Mesothelial cell of epicardium (in vitro differentiated cells): ENCODE data around the gene ERC2. TPM values are rescaled to one million over a fixed set of nuclear protein-coding genes. Genes with fewer than 3 reads are reported as not detected.

Source experiments
- DNase-seq, 2 experiments: peaks; one replicate each; pipeline ENCODE4 v3.0.0; 2021; ENCODE audit warnings: low spot score in 2 of 2; ENCODE audit not compliant: unreplicated experiment in 2 of 2
- H3K27ac Mint-ChIP-seq: 2 replicates; pipeline ENCODE4 v1.8.0; 2021; ENCODE audit warnings: mixed read lengths
- H3K27me3 Mint-ChIP-seq: 2 replicates; pipeline ENCODE4 v1.8.0; 2021; ENCODE audit warnings: low read depth, mixed read lengths
- H3K36me3 Mint-ChIP-seq: 2 replicates; pipeline ENCODE4 v1.8.0; 2021; ENCODE audit warnings: mixed read lengths
- H3K4me1 Mint-ChIP-seq: 2 replicates; pipeline ENCODE4 v1.8.0; 2021; ENCODE audit warnings: mixed read lengths
- H3K4me3 Mint-ChIP-seq: 2 replicates; pipeline ENCODE4 v1.8.0; 2021; ENCODE audit warnings: mild to moderate bottlenecking, moderate library complexity, mixed read lengths
- H3K9me3 Mint-ChIP-seq: 2 replicates; pipeline ENCODE4 v1.8.0; 2021; ENCODE audit warnings: mixed read lengths
- CTCF ChIP-seq: fragments of 200-600 bp; sonication (generic); IDR thresholded peaks from one replicate; pipeline ENCODE4 v1.5.0; 2021; ENCODE audit warnings: antibody characterized with exemption; ENCODE audit not compliant: unreplicated experiment
- total RNA-seq: library from RNA; stranded (reverse); gene quantifications from 3 replicates; pipeline ENCODE4 v1.2.1, GENCODE V29; 2021

Gene ERC2
- total RNA-seq, 1 donor from 2014 or later = 15.6 TPM

DNA sequence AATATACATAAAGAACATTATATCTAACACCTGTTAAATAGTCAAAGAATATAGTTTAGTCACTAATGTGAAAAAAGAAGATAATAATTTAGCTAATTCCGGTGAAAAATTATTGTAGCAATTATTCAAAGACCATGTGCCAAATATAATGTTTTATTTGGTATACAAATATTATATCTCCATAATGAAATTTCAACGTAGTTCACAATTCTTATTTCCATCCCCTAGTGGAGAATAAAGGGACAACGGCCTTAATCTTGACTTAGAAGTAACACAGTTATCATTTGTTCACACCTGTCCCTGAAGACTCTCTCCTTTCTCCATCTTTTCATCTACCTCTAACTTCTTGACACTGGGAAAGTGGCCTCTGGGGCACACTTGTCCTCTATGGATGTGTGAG is 213.4 kb downstream of the ERC2 start:
- no peaks in the 10 kb centered on the region for H3K36me3 Mint-ChIP-seq
- peak overlapping the region; percentile 70 for H3K27ac Mint-ChIP-seq
- H3K4me1 Mint-ChIP-seq = peaks cover 49% of the 10 kb centered on the region
- peak; percentile 81 for TF ChIP-seq CTCF
- H3K27me3 Mint-ChIP-seq = peaks cover 1% of the 10 kb centered on the region
- H3K9me3 Mint-ChIP-seq = no peaks in the 10 kb centered on the region
- no peak overlapping the region for H3K4me3 Mint-ChIP-seq
- no peak for DNase-seq

- no peaks in the 10 kb centered on the region for H3K36me3 Mint-ChIP-seq
- peaks cover 49% of the 10 kb centered on the region for H3K4me1 Mint-ChIP-seq
- H3K27ac Mint-ChIP-seq = peak overlapping the region; percentile 70
- H3K27me3 Mint-ChIP-seq = peaks cover 1% of the 10 kb centered on the region
- no peaks in the 10 kb centered on the region for H3K9me3 Mint-ChIP-seq
- no peak for TF ChIP-seq CTCF
- no peak for DNase-seq
- no peak overlapping the region for H3K4me3 Mint-ChIP-seq
These were observed 214.2 kb downstream of the ERC2 start for GRCh38 chr3:56253941-56254665.

- H3K27me3 Mint-ChIP-seq = peaks cover 1% of the 10 kb centered on the region
- DNase-seq = peak in 1 of 2 experiments; percentile 53
- peak; percentile 83 for TF ChIP-seq CTCF
- no peaks in the 10 kb centered on the region for H3K9me3 Mint-ChIP-seq
- no peak overlapping the region for H3K27ac Mint-ChIP-seq
- no peak overlapping the region for H3K4me3 Mint-ChIP-seq
- peaks cover 43% of the 10 kb centered on the region for H3K4me1 Mint-ChIP-seq
- H3K36me3 Mint-ChIP-seq = no peaks in the 10 kb centered on the region
These were observed 216.8 kb downstream of the ERC2 start for GRCh38 chr3:56251343-56251945.

GRCh38 chr3:56248021-56248420 is 220.2 kb downstream of the ERC2 start:
- no peak for DNase-seq
- H3K27ac Mint-ChIP-seq = no peak overlapping the region
- H3K9me3 Mint-ChIP-seq = no peaks in the 10 kb centered on the region
- no peak for TF ChIP-seq CTCF
- no peaks in the 10 kb centered on the region for H3K27me3 Mint-ChIP-seq
- H3K36me3 Mint-ChIP-seq = no peaks in the 10 kb centered on the region
- H3K4me1 Mint-ChIP-seq = peaks cover 17% of the 10 kb centered on the region
- no peak overlapping the region for H3K4me3 Mint-ChIP-seq

- Mint-ChIP-seq H3K27ac (no peak overlapping the region), H3K9me3 (no peaks in the 10 kb centered on the region), H3K36me3 (no peaks in the 10 kb centered on the region), H3K4me1 (peaks cover 14% of the 10 kb centered on the region), H3K4me3 (no peak overlapping the region), H3K27me3 (no peaks in the 10 kb centered on the region)
- TF ChIP-seq CTCF = no peak
- DNase-seq = no peak
These were observed 230.0 kb downstream of the ERC2 start for GRCh38 chr3:56238299-56238698.
